IPS-18c (cell line): ENCODE results near the gene HOXA3.

Experiments
- H3K4me3 ChIP-seq: 2 replicates; pipeline ENCODE4 v1.7.0; 2013; ENCODE audit warnings: low read depth, mild to moderate bottlenecking, low read length, moderate library complexity; ENCODE audit not compliant: insufficient read depth
- H3K9me3 ChIP-seq: one replicate; pipeline ENCODE4 v1.6.1; 2013; ENCODE audit warnings: mild to moderate bottlenecking, low read length, moderate library complexity; ENCODE audit not compliant: control insufficient read depth, insufficient read depth

The HOXA3 gene

DNA sequence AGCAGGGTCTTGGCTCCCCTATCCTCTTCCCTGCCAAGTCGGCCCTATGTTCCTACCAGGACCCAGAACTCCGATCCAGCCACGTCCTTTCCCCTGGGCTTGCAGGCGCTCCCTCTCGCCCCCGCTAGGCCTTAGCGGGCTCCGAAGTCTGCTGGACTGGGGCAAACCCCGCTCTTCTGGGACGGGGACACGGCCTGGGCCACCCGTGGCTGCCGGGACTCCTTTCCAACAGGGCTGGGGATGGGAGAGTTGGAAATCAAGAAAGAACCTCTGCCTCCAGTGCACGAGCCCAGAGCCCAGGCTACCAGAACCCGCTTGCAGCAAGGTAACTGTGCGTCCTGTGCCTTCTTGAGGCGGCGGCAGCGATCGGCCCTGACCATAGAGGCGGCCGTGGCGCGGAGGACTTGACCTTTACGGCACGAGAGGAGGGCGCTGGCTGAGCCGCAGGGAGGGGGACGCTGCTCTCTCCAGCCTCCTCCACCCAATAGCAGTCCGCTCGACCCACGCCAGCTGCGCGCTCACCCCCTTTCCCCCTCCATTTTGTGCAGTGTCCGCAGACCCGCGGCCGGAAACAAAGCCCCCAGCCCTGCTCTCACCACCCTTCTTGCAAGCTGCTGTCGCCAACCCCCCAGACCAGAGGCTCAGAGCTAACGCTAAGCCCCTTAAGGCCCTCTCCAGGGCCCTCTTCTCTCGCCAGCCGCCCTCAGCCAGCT is 39.6 kb upstream of the HOXA3 start:
- Histone ChIP-seq H3K4me3 (peak overlapping the region; percentile 20), H3K9me3 (peaks cover 2% of the 10 kb centered on the region)

DNA sequence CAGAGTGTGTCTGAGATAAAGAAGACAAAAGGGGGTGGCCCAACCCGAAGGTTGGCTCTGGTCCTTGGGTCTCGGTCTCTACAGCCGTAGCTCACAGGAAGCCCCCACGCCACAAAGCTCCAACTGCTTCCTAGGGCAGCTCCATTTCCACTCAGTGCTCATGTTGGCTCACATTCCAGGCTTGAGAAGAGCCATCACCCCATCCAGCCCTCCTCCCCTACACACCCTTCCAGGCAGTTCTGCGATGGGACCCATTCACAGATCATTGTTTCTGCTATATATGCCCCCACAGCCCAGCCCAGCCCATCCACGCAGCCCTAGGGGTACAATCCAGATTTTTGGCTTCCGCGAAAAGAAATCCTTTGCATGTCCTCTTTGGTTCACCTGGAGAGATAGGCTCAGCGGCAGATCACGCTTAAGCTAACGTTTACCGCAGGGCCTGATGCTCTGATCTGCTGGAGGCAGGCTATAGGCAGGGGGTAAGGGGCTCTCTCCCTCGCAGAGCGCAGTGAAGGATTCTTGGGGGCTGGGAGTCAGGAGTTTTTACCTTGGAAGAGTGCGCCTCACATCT is 38.9 kb upstream of the HOXA3 start:
- H3K9me3 ChIP-seq, result peaks cover 2% of the 10 kb centered on the region
- H3K4me3 ChIP-seq, result no peak overlapping the region

DNA sequence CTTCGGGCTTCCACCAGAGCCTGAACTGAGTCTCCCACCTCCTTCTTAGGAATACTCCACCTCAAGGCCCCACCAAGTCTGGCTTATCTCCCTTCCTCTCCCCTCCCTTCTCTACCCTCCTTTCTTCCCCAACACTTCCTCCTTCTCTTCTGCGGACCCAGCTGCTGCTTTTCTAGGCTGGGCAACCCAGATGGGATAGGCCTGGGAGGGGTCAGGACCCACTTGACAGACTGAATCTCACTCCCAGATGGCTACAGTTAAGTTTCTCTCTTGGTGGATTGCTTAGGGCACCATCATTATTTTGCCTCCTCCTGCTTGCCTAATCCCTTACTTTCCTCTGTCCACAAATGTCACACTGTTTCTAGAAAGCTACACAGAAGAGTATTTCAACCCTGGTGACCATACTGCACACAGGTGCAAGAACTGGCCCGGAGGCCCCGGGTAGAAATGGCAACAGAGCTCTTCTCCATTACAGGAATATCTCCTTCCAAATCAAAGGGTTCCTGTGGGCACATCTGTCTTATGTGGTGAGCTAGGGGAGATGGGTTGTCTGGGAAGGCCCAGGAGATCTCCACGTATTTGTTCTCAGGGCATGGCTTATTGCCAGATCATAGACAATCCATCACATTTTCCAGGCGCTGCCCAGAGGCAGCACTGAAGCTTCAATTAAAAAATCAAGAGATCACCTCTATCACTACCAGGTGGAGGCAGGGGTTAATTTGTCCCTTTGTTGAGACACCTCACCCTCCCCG is 37.8 kb upstream of the HOXA3 start:
- H3K4me3 ChIP-seq, result no peak overlapping the region
- peaks cover 2% of the 10 kb centered on the region for H3K9me3 ChIP-seq

DNA sequence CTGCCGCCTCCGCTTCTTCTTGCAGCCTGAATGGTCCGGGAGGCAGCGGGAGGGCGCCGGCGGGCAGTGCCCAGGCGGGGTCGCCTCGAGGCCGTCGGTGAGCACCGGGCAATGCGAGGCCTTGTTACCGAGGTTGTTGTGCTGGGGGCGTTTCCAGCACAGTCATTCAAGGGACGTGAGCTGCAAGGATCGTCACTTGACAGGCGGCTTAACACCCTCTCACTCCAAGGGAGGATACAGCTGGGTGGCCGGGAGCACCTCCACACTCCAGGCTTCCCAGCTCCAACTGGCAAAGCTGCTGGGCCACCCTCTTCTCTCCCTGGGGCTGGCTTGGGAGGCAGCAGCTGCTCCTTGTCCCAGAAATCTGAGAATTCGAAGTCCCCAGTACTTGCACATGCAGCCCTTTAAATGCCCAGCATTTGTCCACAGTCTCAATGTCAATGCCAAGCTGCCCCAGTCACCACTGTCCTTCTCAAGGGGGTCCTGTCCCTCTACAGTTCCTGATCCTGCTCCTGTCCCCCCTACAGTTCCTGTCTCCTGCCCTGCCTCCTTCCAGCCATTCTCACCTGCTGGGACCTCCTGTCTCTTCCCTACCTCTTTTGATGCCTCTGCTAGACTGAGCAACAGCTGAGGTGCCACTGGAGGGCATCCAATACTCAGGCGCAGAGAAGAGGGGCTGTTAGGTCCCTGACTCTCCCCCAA is 37.1 kb upstream of the HOXA3 start:
- H3K4me3 ChIP-seq, result no peak overlapping the region

DNA sequence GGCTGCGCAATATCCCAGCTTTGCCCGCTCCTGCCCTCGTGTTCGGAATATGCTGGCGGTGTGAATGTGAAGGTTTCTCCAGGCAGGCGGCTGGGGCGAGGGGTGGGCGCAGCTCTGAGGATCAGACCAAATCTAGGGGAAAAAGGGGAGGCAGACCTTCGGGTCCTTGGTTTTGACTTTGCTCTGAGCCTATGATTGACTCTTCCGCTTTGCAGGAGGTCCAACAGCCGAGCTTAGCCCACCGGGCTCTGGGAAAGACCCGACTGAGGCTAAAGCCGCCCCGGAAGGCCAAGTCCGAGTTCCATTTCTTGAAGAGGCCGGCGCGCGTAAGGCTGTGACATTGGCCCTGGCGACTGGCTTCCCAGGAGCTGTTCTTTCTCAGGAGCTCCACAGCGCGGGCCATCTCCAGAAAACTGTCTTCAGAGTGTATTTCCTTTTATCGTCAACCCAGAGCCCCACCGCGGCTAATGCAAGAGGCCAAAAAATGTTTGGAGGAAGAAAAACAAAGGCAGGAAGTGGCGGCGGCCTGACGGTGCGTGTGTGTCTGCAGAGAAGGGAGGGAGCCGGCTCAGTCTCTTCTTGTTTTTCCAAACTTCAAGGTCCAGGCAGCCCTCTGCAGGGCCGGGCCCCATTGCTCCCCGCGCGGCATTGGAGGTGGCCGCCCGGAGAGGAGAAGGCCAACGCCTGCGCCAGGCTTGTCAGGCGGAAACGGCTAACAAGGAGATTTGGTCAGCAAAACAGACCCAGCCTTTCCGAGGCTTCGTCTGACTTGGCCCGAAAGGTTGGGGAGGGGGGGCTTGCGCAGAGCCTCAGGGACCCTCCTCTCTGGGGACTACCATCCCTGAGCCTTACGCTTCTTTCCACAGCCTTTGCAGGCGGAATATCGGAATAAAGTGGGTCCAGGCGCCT is 36.3 kb upstream of the HOXA3 start:
- H3K4me3 ChIP-seq, result no peak overlapping the region

More for the DNA sequence above, 37.1 kb upstream of the HOXA3 start:
- peaks cover 2% of the 10 kb centered on the region for H3K9me3 ChIP-seq

DNA sequence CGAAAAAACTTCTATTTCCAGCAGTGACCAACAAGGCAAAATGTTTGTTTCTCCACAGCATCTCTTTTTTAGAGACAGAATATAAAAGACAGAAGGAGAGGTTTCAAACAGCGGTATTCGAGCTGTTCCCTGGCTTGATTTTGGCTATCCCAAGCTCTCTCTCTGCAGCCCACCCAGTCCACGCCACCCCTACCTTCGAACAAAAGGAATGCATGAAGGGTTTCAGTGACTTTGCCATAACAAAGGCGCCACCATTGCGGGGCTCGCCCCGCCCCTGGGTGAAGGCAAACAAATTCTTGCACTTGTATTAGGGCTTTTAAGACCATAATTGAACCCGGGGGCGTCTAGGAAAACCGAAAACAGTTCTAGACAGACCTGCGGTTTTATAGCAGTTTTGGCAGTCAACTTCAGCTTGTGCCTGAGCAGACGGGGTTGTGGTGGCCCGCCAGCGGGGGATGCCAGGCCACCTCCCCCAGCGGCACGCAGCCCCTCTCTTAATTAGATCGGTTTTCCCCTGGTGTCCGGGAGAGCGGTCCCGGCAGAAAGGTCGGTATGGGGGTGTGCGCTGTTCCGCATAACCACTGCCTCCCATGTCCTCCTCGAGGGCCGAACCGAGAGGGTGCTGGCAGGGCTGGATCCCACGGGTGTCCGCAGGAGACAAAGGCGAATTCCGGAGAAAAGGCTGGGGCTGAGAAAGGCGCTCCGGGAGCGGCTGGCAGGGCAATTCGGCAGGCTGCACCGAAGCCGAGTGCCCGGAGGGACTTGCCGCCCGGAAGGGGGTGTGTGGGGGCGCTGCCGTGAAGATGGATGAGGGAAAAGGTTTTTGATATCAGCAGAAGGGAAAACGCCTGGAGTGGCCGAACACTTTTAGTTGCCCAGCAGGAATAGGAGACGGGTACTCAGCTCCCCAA is 35.3 kb upstream of the HOXA3 start:
- no peak overlapping the region; the same call in 1 of the 2 replicates for H3K4me3 ChIP-seq
- H3K9me3 ChIP-seq, result peaks cover 2% of the 10 kb centered on the region

More for the DNA sequence above, 36.3 kb upstream of the HOXA3 start:
- peaks cover 2% of the 10 kb centered on the region for H3K9me3 ChIP-seq

DNA sequence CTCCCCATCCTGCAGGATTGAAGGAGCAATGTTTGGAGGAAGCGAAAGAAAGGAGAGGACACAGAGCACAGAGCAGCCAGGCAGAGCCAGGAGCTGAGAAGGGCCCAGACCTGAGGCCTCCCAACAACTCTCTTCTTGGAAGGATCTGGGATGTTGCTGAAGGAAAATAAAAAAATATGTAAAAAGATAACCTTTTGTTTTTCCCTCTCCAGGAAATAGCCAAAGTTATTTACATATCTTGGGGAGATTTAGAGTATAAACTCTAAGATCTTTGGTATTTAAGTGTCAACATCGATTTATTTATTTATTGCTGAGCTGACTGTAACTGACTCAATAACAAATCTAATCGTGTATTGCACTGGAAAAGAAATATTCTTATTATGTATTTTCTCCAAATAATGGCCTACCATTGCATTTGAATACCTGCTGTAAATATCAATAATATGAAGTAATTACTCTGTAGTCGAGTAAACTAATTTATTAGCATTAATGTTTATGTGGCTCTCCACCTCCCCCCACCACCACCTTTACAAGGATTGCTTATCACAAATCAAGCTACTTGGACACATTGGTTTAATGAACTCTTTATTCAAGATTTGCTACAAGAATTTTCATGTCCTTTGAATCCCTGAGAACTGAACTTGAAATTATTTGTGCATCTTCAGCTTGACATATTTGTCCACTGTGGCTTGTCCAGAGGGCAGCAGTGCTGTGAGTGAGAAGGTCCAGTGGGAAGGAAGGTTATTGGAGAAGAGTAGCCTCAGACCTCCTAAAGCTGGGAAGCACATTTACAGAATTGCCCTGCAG is 34.5 kb upstream of the HOXA3 start:
- Histone ChIP-seq H3K4me3 (no peak overlapping the region), H3K9me3 (peaks cover 2% of the 10 kb centered on the region)

DNA sequence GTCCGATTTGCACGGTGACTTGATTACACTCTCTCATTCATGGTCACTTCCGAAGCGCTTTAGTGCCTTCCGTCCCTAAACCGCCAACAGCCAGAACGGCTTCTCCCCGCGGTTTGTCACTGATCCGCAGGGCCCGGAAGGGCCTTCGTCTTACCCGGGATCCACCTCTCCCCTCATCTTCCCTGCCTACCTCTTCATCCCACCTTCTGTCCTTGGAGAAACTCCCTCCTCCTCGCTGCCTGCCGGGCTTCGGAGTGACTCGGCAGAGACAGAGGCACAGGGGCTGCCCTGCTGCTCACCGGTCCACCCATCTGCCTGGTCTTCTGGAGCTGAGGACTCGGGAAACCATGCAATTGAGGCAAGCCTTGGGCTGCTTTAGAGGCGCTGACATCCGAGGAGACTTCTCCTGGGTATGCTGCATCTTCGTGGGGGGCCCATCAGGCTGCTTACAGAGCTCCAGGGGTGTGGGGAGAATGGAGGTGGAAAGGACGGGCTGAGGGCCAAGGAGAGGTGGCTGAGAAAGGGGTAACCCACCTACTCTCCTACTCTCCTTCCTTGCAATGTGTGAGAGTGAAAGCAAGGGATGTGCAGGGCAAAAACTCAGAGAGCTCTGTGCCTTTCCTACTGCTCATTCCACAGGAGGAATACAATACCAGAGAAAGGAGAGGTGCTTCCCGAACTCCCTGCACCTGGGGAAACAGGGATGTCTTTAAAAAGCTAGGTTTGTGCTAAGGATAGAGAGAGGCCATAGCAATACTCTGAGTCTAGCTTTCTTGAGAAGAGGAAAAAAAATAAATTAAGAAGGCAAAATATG is 33.7 kb upstream of the HOXA3 start:
- peaks cover 2% of the 10 kb centered on the region for H3K9me3 ChIP-seq
- H3K4me3 ChIP-seq, result no peak overlapping the region

DNA sequence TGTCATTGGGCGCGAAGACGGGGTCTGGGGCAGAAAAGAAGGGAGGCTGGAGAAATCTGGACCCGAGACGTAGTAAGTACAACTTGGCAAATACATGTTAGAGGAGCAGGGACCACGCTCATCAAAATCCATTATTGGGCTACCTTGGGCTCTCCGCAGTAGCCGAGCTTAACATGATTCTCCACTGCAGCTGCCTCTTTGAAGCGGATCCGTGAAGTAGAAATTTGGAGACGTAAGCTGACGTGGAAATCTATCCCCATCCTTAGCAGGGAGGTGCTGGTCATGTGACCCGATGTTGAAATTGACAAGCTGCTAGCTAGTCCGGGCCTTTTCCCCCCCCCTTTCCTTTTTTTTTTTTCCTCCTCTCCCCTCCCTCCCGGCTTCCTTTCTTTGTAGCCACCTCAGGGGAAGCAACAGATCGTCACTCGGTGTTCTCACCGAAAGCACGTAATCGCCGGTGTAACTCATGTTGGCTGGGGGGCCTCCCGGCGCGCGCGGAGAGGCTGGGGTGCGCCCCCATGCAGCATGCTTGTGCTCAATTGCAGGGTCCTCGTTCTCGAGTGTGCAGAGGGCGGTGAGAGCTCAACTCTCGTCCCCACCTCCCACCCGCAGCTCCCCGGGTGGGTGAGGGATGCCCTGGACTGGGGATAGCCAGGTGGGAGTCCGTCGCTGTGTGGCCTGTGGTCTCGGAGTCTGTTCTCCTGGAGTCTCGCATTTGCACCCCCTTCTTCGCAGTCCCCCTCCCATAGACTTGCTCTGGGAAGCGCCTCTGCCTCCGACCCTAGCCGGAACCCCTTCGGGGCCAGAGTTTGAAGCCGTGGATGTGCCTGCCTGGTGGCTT is 32.9 kb upstream of the HOXA3 start, which contains the start of gene HOXA11:
Gene HOXA11 (minus strand): TSS at position 220 of the 841 bp plus-strand sequence. CDS start 88 bp downstream, at position 132.
- H3K4me3 ChIP-seq, result no peak within 1 kb of the TSS
- H3K9me3 ChIP-seq, result peaks cover 2% of the 10 kb centered on the region

DNA sequence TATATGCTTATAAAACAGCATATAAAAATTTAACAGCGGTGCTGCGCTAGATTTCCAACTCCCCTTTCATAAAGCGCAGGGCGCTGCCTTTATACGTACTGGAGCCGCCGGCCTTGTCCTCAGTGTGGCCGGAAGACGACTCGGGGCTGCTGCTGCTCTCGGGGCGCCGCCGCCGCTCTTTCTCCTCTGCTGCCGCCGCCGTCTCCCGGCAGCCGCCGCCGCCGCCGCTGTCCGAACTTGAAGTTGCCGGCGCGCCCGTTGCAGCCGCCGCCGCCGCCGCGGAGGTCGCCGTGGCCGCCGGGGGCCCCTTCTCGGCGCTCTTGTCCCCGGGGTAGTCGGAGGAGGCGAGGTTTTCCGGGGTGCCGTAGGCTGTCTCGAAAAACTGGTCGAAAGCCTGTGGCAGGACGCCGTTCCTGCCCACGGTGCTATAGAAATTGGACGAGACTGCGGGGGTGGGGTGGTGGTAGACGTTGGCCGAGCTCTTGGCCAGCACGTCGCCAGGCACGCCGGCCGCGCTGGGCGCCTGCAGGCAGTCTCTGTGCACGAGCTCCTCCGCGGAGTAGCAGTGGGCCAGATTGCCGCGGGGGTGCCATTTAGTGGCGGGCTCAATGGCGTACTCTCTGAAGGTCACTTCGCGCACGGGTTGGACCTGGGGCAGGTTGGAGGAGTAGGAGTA is 32.1 kb upstream of the HOXA3 start:
- H3K9me3 ChIP-seq, result peaks cover 2% of the 10 kb centered on the region
- H3K4me3 ChIP-seq, result no peak overlapping the region

DNA sequence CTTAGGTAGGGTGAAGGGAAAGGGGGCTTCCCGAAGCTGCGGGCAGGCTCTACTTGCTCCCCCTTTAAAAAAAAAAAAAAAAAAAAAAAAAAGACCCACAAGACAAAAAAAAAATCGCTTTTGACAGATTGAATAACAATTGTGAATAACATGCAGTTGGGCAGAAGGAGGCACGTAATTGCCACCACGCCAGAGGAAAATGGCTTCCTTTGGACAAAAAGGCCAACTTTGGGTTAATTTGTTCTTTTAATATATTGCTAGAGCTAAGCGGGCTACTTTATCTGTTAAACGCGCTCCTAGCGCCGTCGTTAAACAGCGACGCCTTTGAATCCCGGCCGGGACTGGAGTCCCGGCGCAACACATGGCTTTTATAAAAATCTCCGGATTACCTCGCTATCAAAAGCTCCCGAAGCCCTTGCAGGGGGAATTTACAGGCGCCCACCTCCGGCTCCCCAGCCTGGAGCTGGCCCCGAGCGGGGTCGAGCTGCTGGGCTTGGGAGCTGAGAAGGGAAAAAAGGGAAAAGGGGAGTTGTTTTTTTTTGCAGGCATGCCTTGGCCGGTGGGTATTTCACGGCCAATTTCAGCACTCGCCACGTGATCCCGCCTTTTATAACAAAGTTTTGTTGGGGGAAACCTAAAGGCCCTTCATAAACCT is 31.4 kb upstream of the HOXA3 start:
- no peak overlapping the region for H3K4me3 ChIP-seq
- H3K9me3 ChIP-seq, result peaks cover 2% of the 10 kb centered on the region

DNA sequence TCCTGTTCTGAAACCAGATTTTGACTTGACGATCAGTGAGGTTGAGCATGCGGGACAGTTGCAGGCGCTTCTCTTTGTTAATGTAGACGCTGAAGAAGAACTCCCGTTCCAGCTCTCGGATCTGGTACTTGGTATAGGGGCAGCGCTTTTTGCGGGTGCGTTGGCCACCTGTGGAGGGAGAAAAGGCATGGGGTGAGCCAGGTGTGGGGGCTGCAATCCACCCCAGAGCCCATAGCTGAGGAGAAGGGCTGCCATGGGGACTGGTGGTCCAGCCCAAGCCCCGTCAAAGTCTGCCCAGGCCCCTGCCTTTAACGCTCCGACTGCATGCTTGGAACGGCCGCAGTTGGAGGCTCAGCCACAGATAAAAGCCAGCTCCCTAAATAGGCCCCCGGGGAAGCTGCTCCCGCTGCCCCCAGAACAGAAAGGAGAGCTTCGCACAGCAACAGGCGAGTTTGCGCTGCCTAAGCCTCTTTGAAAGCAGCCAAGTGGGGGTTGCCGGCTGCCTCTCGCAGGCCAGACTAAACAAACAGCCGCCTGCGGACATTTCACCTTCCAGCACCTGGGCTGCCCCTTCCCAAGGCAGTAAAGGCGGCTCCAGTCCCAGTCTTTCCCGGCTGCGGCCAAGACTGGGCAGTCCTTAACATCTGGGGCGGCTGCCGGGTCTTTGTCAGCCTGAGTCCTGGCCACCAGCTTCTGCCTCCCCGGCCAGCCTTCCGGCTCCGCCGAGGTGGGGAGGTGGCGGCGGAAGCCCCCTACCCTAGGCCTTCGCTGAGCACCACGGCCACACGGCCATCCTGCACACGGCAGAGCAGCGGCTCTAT is 30.7 kb upstream of the HOXA3 start:
- Histone ChIP-seq H3K9me3 (peaks cover 2% of the 10 kb centered on the region), H3K4me3 (no peak overlapping the region)
